Right hindlimb (tissue), 1 donor: ENCODE measurements around the gene TSPAN14.

ENCODE experiments used
- DNase-seq: peaks from one replicate; pipeline ENCODE4 v3.0.0-alpha.2; 2018

The TSPAN14 gene

GRCh38 chr10:80509108-80509402, 54.9 kb downstream of the TSPAN14 start:
- peak; percentile 4 for DNase-seq

- no peak for DNase-seq
Measured at GRCh38 chr10:80509403-80510161, 55.5 kb downstream of the TSPAN14 start.

GRCh38 chr10:80512031-80512526, 58.0 kb downstream of the TSPAN14 start:
- no peak for DNase-seq

GRCh38 chr10:80513106-80513505, 59.0 kb downstream of the TSPAN14 start:
- no peak for DNase-seq

GRCh38 chr10:80515511-80515910, 61.4 kb downstream of the TSPAN14 start:
- DNase-seq = no peak

- DNase-seq = no peak
Measured at GRCh38 chr10:80515941-80516340, 61.8 kb downstream of the TSPAN14 start.

- no peak for DNase-seq
Measured at GRCh38 chr10:80516506-80517075, 62.5 kb downstream of the TSPAN14 start.

GRCh38 chr10:80517416-80518142, 63.5 kb downstream of the TSPAN14 start:
- DNase-seq = no peak

- DNase-seq = no peak
Measured at GRCh38 chr10:80518143-80518806, 64.2 kb downstream of the TSPAN14 start.

GRCh38 chr10:80518807-80519360, 64.8 kb downstream of the TSPAN14 start:
- no peak for DNase-seq

GRCh38 chr10:80519936-80520650, 66.0 kb downstream of the TSPAN14 start:
- no peak for DNase-seq

- peak; percentile 22 for DNase-seq
Measured at GRCh38 chr10:80520661-80521470, 66.8 kb downstream of the TSPAN14 start.

- DNase-seq = peak; percentile 24
Measured at GRCh38 chr10:80522756-80523363, 68.8 kb downstream of the TSPAN14 start.

GRCh38 chr10:80523773-80524172, 69.7 kb downstream of the TSPAN14 start:
- DNase-seq = no peak

- no peak for DNase-seq
Measured at GRCh38 chr10:80524190-80524909, 70.2 kb downstream of the TSPAN14 start.

GRCh38 chr10:80526218-80526617, 72.1 kb downstream of the TSPAN14 start:
- no peak for DNase-seq

- no peak for DNase-seq
Measured at GRCh38 chr10:80526742-80527141, 72.6 kb downstream of the TSPAN14 start.

- no peak for DNase-seq
Measured at GRCh38 chr10:80528185-80528700, 74.1 kb downstream of the TSPAN14 start.

- DNase-seq = no peak
Measured at GRCh38 chr10:80528901-80529300, 74.8 kb downstream of the TSPAN14 start.

- no peak for DNase-seq
Measured at GRCh38 chr10:80529604-80530003, 75.5 kb downstream of the TSPAN14 start.
